Measurements from ENCODE around the gene FIGLA. TPM values are rescaled to one million over a fixed set of nuclear protein-coding genes. Genes with fewer than 3 reads are reported as not detected.

Gene FIGLA
- total and polyA plus RNA-seq, 2 donors (not counting 1 experiment from before 2014, with no cell fraction given): not detected

DNA sequence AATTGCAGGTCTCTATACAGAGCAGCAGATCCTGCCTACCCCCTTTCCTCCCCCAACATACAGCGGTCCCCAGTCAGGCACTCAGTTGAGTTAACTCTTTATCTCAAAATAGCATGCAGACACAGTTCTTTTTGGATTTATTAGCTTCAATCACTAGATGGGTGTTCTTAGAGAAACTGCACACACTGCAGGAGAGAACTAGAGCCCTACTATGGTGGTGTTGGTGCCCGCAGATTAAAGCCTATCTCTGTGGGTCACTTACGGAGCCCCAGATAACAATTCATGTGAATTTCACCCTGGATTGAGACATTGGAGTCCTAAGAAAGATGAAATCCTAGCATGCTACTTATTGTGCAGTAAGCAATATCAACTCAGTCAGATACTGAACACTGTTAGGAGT, 34.3 kb downstream of the FIGLA start:
- H3K27me3 ChIP-seq (ENCODE audit: control insufficient read depth, insufficient read depth, low read length): no peaks in the 10 kb centered on the region
- TF ChIP-seq EZH2 (IDR thresholded peaks at IDR 0.05; ENCODE audit: low read length, missing control alignments): no peak
- TF ChIP-seq, protein P1, sequence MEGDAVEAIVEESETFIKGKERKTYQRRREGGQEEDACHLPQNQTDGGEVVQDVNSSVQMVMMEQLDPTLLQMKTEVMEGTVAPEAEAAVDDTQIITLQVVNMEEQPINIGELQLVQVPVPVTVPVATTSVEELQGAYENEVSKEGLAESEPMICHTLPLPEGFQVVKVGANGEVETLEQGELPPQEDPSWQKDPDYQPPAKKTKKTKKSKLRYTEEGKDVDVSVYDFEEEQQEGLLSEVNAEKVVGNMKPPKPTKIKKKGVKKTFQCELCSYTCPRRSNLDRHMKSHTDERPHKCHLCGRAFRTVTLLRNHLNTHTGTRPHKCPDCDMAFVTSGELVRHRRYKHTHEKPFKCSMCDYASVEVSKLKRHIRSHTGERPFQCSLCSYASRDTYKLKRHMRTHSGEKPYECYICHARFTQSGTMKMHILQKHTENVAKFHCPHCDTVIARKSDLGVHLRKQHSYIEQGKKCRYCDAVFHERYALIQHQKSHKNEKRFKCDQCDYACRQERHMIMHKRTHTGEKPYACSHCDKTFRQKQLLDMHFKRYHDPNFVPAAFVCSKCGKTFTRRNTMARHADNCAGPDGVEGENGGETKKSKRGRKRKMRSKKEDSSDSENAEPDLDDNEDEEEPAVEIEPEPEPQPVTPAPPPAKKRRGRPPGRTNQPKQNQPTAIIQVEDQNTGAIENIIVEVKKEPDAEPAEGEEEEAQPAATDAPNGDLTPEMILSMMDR (conservative IDR thresholded peaks at IDR 0.05 in 1 of 2, IDR thresholded peaks at IDR 0.05 in 1 of 2; ENCODE audit: low read depth in 1 of 2, low read length in 2 of 2): no peak
- H3K27ac ChIP-seq (ENCODE audit: insufficient read depth, low read length): no peak overlapping the region
- H3K79me2 ChIP-seq (ENCODE audit: control insufficient read depth, insufficient read depth, low read length): no peaks in the 10 kb centered on the region
- H3K4me3 ChIP-seq (replicated peaks in 1 of 4; ENCODE audit: control extremely low read depth in 1 of 4, insufficient read depth in 1 of 4, low read depth in 3 of 4, low read length in 4 of 4): no peak overlapping the region
- H3K4me1 ChIP-seq (ENCODE audit: control insufficient read depth, extremely low read depth, insufficient read depth, low read length): no peaks in the 10 kb centered on the region
- H3K9ac ChIP-seq (ENCODE audit: insufficient read depth, low read length): no peak overlapping the region
- no peak overlapping the region for H3K4me2 ChIP-seq (ENCODE audit: extremely low read depth, insufficient read depth, low read length)
- no peaks in the 10 kb centered on the region for H3K9me3 ChIP-seq (ENCODE audit: control insufficient read depth, insufficient read depth, low read depth, low read length)
- no peaks in the 10 kb centered on the region for H4K20me1 ChIP-seq (ENCODE audit: control insufficient read depth, extremely low read depth, insufficient read depth, low read length)
- no peak for DNase-seq (ENCODE audit: low read depth in 2 of 2)
- H2AFZ ChIP-seq (ENCODE audit: low read length): no peak overlapping the region
- no peaks in the 10 kb centered on the region for H3K36me3 ChIP-seq (ENCODE audit: control insufficient read depth, insufficient read depth, low read length)

DNA sequence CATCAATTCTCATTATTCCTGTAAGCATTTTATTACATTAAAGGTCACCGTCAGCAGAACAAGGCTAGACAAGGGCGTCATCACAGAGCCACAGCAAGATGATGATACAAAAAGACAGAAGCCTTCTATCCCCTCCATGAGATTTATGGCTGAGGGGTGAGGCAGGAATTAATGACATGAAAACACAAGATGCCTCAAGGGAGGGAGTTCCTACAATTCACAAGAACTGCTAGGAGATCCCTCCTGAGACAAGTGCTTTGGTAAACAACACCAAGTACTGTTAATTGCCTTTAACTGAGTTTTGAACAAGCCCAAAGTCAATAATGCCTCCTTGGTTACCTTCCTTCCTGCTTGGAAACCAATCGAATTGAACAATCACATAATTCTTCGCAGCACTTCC, 36.5 kb downstream of the FIGLA start:
- Histone ChIP-seq H2AFZ (ENCODE audit: low read length) (no peak overlapping the region), H3K9ac (ENCODE audit: insufficient read depth, low read length) (no peak overlapping the region), H3K36me3 (ENCODE audit: control insufficient read depth, insufficient read depth, low read length) (no peaks in the 10 kb centered on the region), H3K79me2 (ENCODE audit: control insufficient read depth, insufficient read depth, low read length) (no peaks in the 10 kb centered on the region), H3K4me1 (ENCODE audit: control insufficient read depth, extremely low read depth, insufficient read depth, low read length) (no peaks in the 10 kb centered on the region), H3K27ac (ENCODE audit: insufficient read depth, low read length) (no peak overlapping the region), H3K9me3 (ENCODE audit: control insufficient read depth, insufficient read depth, low read depth, low read length) (no peaks in the 10 kb centered on the region), H3K27me3 (ENCODE audit: control insufficient read depth, insufficient read depth, low read length) (no peaks in the 10 kb centered on the region), H3K4me2 (ENCODE audit: extremely low read depth, insufficient read depth, low read length) (no peak overlapping the region), H4K20me1 (ENCODE audit: control insufficient read depth, extremely low read depth, insufficient read depth, low read length) (no peaks in the 10 kb centered on the region), H3K4me3 (replicated peaks in 1 of 4; ENCODE audit: control extremely low read depth in 1 of 4, insufficient read depth in 1 of 4, low read depth in 3 of 4, low read length in 4 of 4) (no peak overlapping the region)
- no peak for DNase-seq (ENCODE audit: low read depth in 2 of 2)
- TF ChIP-seq, protein P1 (conservative IDR thresholded peaks at IDR 0.05 in 1 of 2, IDR thresholded peaks at IDR 0.05 in 1 of 2; ENCODE audit: low read depth in 1 of 2, low read length in 2 of 2): no peak
- TF ChIP-seq EZH2 (IDR thresholded peaks at IDR 0.05; ENCODE audit: low read length, missing control alignments): no peak

DNA sequence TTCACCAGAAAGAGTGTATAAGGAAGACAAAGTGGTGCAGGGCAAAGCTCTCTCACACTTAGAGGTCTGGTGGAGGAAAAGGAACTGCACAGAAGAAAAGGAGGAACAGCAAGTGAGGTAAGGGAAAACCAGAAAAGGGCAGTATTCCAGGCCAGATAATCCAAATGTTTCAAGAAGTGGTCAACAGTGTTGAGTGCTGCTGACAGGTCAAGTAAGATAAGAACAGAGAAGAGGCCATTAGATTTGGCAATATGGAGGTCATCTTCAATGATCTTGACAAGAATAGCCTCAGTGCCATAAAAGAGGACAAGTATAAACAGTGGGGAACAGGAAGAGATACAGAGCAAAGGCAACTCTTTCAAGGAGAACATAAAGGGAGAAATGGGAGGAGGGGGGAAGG, 37.4 kb downstream of the FIGLA start:
- Histone ChIP-seq H3K4me2 (ENCODE audit: extremely low read depth, insufficient read depth, low read length) (no peak overlapping the region), H3K9me3 (ENCODE audit: control insufficient read depth, insufficient read depth, low read depth, low read length) (no peaks in the 10 kb centered on the region), H3K27me3 (ENCODE audit: control insufficient read depth, insufficient read depth, low read length) (no peaks in the 10 kb centered on the region), H3K4me3 (replicated peaks in 1 of 4; ENCODE audit: control extremely low read depth in 1 of 4, insufficient read depth in 1 of 4, low read depth in 3 of 4, low read length in 4 of 4) (no peak overlapping the region), H2AFZ (ENCODE audit: low read length) (no peak overlapping the region), H3K36me3 (ENCODE audit: control insufficient read depth, insufficient read depth, low read length) (no peaks in the 10 kb centered on the region), H3K27ac (ENCODE audit: insufficient read depth, low read length) (no peak overlapping the region), H3K9ac (ENCODE audit: insufficient read depth, low read length) (no peak overlapping the region), H4K20me1 (ENCODE audit: control insufficient read depth, extremely low read depth, insufficient read depth, low read length) (no peaks in the 10 kb centered on the region), H3K4me1 (ENCODE audit: control insufficient read depth, extremely low read depth, insufficient read depth, low read length) (no peaks in the 10 kb centered on the region), H3K79me2 (ENCODE audit: control insufficient read depth, insufficient read depth, low read length) (no peaks in the 10 kb centered on the region)
- no peak for DNase-seq (ENCODE audit: low read depth in 2 of 2)
- no peak for TF ChIP-seq EZH2 (IDR thresholded peaks at IDR 0.05; ENCODE audit: low read length, missing control alignments)
- TF ChIP-seq, protein P1 (conservative IDR thresholded peaks at IDR 0.05 in 1 of 2, IDR thresholded peaks at IDR 0.05 in 1 of 2; ENCODE audit: low read depth in 1 of 2, low read length in 2 of 2): no peak
